ENCODE results near the gene ASB18. TPM values are rescaled to one million over a fixed set of nuclear protein-coding genes. Genes with fewer than 3 reads are reported as not detected.

Gene ASB18, protein sequence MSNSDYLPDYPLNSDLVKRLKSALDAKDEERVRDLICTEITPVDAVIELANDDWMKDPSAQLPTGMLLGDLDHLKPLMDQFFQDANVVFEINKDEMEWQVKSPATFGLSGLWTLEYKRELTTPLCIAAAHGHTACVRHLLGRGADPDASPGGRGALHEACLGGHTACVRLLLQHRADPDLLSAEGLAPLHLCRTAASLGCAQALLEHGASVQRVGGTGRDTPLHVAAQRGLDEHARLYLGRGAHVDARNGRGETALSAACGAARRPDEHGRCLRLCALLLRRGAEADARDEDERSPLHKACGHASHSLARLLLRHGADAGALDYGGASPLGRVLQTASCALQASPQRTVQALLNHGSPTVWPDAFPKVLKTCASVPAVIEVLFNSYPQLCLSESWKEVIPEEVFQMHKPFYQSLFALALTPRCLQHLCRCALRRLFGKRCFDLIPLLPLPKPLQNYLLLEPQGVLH
- polyA plus RNA-seq, result 0.03 TPM
- long read RNA-seq, donor 1, result 0 reads
- long read RNA-seq, donor 2, result 0 reads
- long read RNA-seq, donor 3, result 0 reads
- long read RNA-seq, donor 4, result 0 reads
- long read RNA-seq, donor 5, result 0 reads
- long read RNA-seq, donor 6, result 0 reads
- long read RNA-seq, donor 7, result 0 reads
- long read RNA-seq, donor 8, result 0 reads
- long read RNA-seq, donor 9, result 0 reads
- long read RNA-seq, donor 10, result 0 reads
- long read RNA-seq, donor 11, result 0 reads

DNA sequence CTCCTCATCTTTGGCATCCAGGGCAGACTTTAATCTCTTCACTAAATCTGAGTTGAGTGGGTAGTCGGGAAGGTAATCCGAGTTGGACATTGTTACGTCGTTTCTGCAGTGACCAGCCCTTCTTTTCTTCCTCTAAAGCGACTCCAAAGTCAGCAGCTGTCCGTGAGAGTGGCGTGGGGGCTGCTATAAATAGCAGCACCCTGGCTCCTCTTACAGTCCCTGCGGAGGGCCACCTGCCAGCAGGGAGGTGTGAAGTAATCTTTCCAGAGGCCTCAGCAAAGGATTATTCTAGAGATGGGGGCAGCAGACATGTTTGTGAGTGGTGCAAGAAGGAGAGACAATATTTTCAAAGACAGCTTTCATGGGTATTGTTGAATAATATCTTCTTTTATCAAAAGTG is at the start of gene ASB18:
ASB18 (minus strand) TSS at position 151 of the 400 bp plus-strand sequence; CDS start at position 90, 61 bp downstream.
- H3K4me3 ChIP-seq (ENCODE audit: low read length), result no peak within 1 kb of the TSS
- H3K27me3 ChIP-seq (ENCODE audit: control insufficient read depth, insufficient read depth, low read length), result peaks cover 31% of the 10 kb centered on the region
- WGBS (ENCODE audit: insufficient coverage, low lambda C conversion rate), result 67% methylated on average over 3 of the region's 8 CpGs

GRCh38 chr2:236311286-236311685 is 47.1 kb upstream of the ASB18 start:
- no CpG with 5 or more reads among the region's 3 CpGs for WGBS (ENCODE audit: insufficient coverage, low lambda C conversion rate)
- no peaks in the 10 kb centered on the region for H3K36me3 ChIP-seq (ENCODE audit: control insufficient read depth, insufficient read depth, low read length)

More for the DNA sequence above, at the start of gene ASB18:
- H3K36me3 ChIP-seq (ENCODE audit: control insufficient read depth, insufficient read depth, low read length), result no peaks in the 10 kb centered on the region
- DNase-seq, result no peak
- H3K27ac ChIP-seq (ENCODE audit: low read length), result no peak within 1 kb of the TSS
- no peaks in the 10 kb centered on the region for H3K4me1 ChIP-seq (ENCODE audit: control insufficient read depth, insufficient read depth, low read length)
- peaks cover 4% of the 10 kb centered on the region for H3K9me3 ChIP-seq (ENCODE audit: control insufficient read depth, low read depth, low read length)

GRCh38 chr2:236309669-236310029 is 45.4 kb upstream of the ASB18 start:
- Histone ChIP-seq H3K4me3 (ENCODE audit: low read length) (no peak overlapping the region), H3K27me3 (ENCODE audit: control insufficient read depth, insufficient read depth, low read length) (no peaks in the 10 kb centered on the region), H3K27ac (ENCODE audit: low read length) (no peak overlapping the region), H3K4me1 (ENCODE audit: control insufficient read depth, insufficient read depth, low read length) (no peaks in the 10 kb centered on the region), H3K9me3 (ENCODE audit: control insufficient read depth, low read depth, low read length) (no peaks in the 10 kb centered on the region), H3K36me3 (ENCODE audit: control insufficient read depth, insufficient read depth, low read length) (no peaks in the 10 kb centered on the region)
- peak; percentile 11 to 20 for DNase-seq
- no CpG with 5 or more reads among the region's 9 CpGs for WGBS (ENCODE audit: insufficient coverage, low lambda C conversion rate)

More at GRCh38 chr2:236311286-236311685, 47.1 kb upstream of the ASB18 start:
- Histone ChIP-seq H3K9me3 (ENCODE audit: control insufficient read depth, low read depth, low read length) (no peaks in the 10 kb centered on the region), H3K27ac (ENCODE audit: low read length) (no peak overlapping the region), H3K4me1 (ENCODE audit: control insufficient read depth, insufficient read depth, low read length) (no peaks in the 10 kb centered on the region), H3K27me3 (ENCODE audit: control insufficient read depth, insufficient read depth, low read length) (no peaks in the 10 kb centered on the region), H3K4me3 (ENCODE audit: low read length) (no peak overlapping the region)
- DNase-seq, result no peak

- H3K27me3 ChIP-seq (ENCODE audit: control insufficient read depth, insufficient read depth, low read length), result no peaks in the 10 kb centered on the region
- no peaks in the 10 kb centered on the region for H3K9me3 ChIP-seq (ENCODE audit: control insufficient read depth, low read depth, low read length)
- WGBS (ENCODE audit: insufficient coverage, low lambda C conversion rate), result 19% methylated on average over 3 of the region's 19 CpGs
- DNase-seq, result peak; percentile 3 to 9
- H3K4me1 ChIP-seq (ENCODE audit: control insufficient read depth, insufficient read depth, low read length), result no peaks in the 10 kb centered on the region
- no peak overlapping the region for H3K27ac ChIP-seq (ENCODE audit: low read length)
- H3K36me3 ChIP-seq (ENCODE audit: control insufficient read depth, insufficient read depth, low read length), result no peaks in the 10 kb centered on the region
- H3K4me3 ChIP-seq (ENCODE audit: low read length), result no peak overlapping the region
These were observed 44.9 kb upstream of the ASB18 start for GRCh38 chr2:236308855-236309668.

DNA sequence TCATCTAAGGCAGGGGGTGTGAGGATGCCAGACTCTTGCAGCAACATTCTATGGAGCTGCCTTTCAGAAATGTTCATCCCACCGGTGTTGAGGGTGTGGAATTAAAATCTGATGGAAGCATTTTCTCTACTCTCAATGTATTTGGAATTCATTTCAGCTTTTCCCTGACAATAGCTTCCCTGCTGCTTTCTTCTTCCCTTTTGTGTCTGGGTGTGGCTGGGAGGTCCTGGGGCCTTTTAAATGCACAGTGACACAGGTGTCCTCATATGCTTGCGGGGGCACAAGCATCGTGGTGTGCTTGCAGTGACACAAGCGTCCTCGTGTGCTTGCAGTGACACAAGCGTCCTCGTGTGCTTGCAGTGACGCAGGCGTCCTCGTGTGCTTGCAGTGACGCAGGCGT is 43.4 kb upstream of the ASB18 start:
- no CpG with 5 or more reads among the region's 12 CpGs for WGBS (ENCODE audit: insufficient coverage, low lambda C conversion rate)
- H3K27me3 ChIP-seq (ENCODE audit: control insufficient read depth, insufficient read depth, low read length), result no peaks in the 10 kb centered on the region

GRCh38 chr2:236306825-236307540 is 42.8 kb upstream of the ASB18 start:
- Histone ChIP-seq H3K27ac (ENCODE audit: low read length) (no peak overlapping the region), H3K4me3 (ENCODE audit: low read length) (no peak overlapping the region), H3K27me3 (ENCODE audit: control insufficient read depth, insufficient read depth, low read length) (no peaks in the 10 kb centered on the region), H3K9me3 (ENCODE audit: control insufficient read depth, low read depth, low read length) (no peaks in the 10 kb centered on the region), H3K4me1 (ENCODE audit: control insufficient read depth, insufficient read depth, low read length) (no peaks in the 10 kb centered on the region), H3K36me3 (ENCODE audit: control insufficient read depth, insufficient read depth, low read length) (no peaks in the 10 kb centered on the region)
- no CpG with 5 or more reads among the region's 13 CpGs for WGBS (ENCODE audit: insufficient coverage, low lambda C conversion rate)
- DNase-seq, result peak in 1 of 2 donors; percentile 9

More for the DNA sequence above, 43.4 kb upstream of the ASB18 start:
- no peaks in the 10 kb centered on the region for H3K4me1 ChIP-seq (ENCODE audit: control insufficient read depth, insufficient read depth, low read length)
- H3K9me3 ChIP-seq (ENCODE audit: control insufficient read depth, low read depth, low read length), result no peaks in the 10 kb centered on the region
- no peak for DNase-seq
- H3K36me3 ChIP-seq (ENCODE audit: control insufficient read depth, insufficient read depth, low read length), result no peaks in the 10 kb centered on the region
- no peak overlapping the region for H3K4me3 ChIP-seq (ENCODE audit: low read length)
- no peak overlapping the region for H3K27ac ChIP-seq (ENCODE audit: low read length)

- H3K27ac ChIP-seq (ENCODE audit: low read length), result no peak overlapping the region
- H3K9me3 ChIP-seq (ENCODE audit: control insufficient read depth, low read depth, low read length), result no peaks in the 10 kb centered on the region
- H3K36me3 ChIP-seq (ENCODE audit: control insufficient read depth, insufficient read depth, low read length), result no peaks in the 10 kb centered on the region
- no peaks in the 10 kb centered on the region for H3K27me3 ChIP-seq (ENCODE audit: control insufficient read depth, insufficient read depth, low read length)
- H3K4me3 ChIP-seq (ENCODE audit: low read length), result no peak overlapping the region
- WGBS (ENCODE audit: insufficient coverage, low lambda C conversion rate), result no CpG with 5 or more reads among the region's 6 CpGs
- no peak for DNase-seq
- H3K4me1 ChIP-seq (ENCODE audit: control insufficient read depth, insufficient read depth, low read length), result no peaks in the 10 kb centered on the region
These were observed 41.9 kb upstream of the ASB18 start for GRCh38 chr2:236305964-236306605.

GRCh38 chr2:236305531-236305930 is 41.3 kb upstream of the ASB18 start:
- Histone ChIP-seq H3K9me3 (ENCODE audit: control insufficient read depth, low read depth, low read length) (no peaks in the 10 kb centered on the region), H3K27me3 (ENCODE audit: control insufficient read depth, insufficient read depth, low read length) (no peaks in the 10 kb centered on the region), H3K4me1 (ENCODE audit: control insufficient read depth, insufficient read depth, low read length) (no peaks in the 10 kb centered on the region), H3K27ac (ENCODE audit: low read length) (no peak overlapping the region), H3K36me3 (ENCODE audit: control insufficient read depth, insufficient read depth, low read length) (no peaks in the 10 kb centered on the region), H3K4me3 (ENCODE audit: low read length) (no peak overlapping the region)
- DNase-seq, result no peak
- no CpG with 5 or more reads among the region's 10 CpGs for WGBS (ENCODE audit: insufficient coverage, low lambda C conversion rate)

DNA sequence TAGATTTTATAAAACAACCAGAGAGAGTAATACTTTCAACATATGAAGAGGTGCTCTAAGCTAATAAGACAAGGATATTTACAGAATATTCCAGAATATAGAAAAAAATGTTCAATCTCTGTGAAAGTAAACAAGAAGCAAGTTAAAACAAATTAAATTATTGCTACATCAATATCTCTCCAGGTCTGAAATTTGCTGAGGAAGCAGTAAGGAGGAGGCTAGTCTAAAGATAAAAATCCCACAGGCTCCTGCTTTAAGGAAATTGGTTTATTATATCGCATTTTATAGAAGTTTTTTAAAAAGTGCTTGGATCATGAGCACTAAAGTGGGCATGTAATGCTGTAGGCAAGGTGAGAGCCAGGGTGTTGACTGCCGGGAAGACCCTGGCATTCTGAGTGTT is 39.7 kb upstream of the ASB18 start:
- H3K27ac ChIP-seq (ENCODE audit: low read length), result no peak overlapping the region
- no peak for DNase-seq
- no peaks in the 10 kb centered on the region for H3K4me1 ChIP-seq (ENCODE audit: control insufficient read depth, insufficient read depth, low read length)
- no peak overlapping the region for H3K4me3 ChIP-seq (ENCODE audit: low read length)
- 80% methylated on average over 1 of the region's 2 CpGs for WGBS (ENCODE audit: insufficient coverage, low lambda C conversion rate)
- H3K27me3 ChIP-seq (ENCODE audit: control insufficient read depth, insufficient read depth, low read length), result no peaks in the 10 kb centered on the region
- H3K36me3 ChIP-seq (ENCODE audit: control insufficient read depth, insufficient read depth, low read length), result no peaks in the 10 kb centered on the region
- no peaks in the 10 kb centered on the region for H3K9me3 ChIP-seq (ENCODE audit: control insufficient read depth, low read depth, low read length)

Data from large intestine (tissue), 12 donors.